Fibroblast of skin of left quadriceps (primary cell): Measurements from ENCODE around the gene ATF7.
"Not testable (repeated sequence)": the region's sequence is repeated elsewhere in the genome, so short reads cannot be mapped to it uniquely, and the experiment has no call there.

Source experiments
- DNase-seq, 2 experiments: peaks; one replicate each; pipeline ENCODE4 v3.0.0-alpha.2; 2013; ENCODE audit warnings: low read depth in 2 of 2

ATF7 gene

DNA sequence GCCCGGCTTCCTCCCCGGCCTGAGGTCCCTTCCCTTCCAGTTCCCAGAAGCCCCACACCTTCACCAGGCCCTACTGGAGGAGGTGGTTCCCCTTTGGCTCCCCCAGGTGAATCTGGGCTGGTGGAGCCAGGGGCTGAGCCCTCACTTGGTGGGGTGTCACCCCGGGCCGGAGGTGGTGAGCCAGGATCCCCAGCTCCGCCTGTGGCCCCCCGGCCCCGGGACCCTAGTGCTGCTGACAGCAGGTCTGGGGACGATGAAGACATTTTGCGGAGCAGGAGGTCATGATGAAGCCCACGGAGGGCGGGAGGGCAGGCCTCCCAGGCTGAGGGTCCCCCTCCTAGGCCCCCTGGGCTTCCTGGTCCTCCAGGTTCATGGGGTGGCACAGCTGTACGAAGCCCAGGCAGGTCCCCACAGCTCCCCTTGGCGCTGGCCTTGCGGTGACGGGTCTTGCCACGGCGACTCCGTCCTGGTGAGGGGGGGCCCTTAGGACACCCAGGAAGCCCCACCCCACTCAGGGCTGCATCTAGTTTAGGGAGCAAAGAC lies 143.5 kb downstream of the ATF7 start:
- DNase-seq, result no peak

DNA sequence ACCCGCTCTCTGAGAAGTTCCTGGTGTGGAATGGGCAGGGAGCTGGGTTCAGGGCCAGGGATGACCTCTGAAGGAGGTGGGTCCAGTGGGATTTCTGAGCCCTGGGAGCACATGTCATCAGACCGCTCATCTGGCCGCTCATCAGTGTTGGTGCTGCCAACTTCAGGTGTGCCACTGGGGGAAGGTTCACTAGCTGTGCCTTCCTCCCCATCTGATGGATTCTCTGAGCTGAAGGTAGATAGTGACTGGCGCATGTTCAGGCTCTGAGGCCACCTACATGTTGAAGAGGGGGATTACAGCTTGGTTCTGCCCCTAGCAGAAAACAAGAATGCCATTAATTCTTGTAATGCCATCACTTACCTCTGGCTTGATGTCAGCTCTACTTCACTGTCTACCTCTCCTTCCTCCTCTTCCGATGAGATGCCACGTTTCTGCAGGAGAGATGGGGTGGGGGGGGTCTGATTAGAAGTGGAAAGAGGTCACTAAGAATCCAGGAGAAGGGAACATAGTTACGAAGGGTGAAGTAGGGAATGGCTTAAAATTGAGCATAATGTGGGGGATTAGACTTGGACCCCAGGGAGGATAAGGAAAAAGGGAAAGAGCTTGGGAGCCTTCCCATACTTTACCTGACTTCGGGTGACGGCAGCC lies 144.1 kb downstream of the ATF7 start:
- no peak for DNase-seq

- DNase-seq, result not testable (repeated sequence)
Observed at GRCh38 chr12:53481458-53481857, 144.7 kb downstream of the ATF7 start.

DNA sequence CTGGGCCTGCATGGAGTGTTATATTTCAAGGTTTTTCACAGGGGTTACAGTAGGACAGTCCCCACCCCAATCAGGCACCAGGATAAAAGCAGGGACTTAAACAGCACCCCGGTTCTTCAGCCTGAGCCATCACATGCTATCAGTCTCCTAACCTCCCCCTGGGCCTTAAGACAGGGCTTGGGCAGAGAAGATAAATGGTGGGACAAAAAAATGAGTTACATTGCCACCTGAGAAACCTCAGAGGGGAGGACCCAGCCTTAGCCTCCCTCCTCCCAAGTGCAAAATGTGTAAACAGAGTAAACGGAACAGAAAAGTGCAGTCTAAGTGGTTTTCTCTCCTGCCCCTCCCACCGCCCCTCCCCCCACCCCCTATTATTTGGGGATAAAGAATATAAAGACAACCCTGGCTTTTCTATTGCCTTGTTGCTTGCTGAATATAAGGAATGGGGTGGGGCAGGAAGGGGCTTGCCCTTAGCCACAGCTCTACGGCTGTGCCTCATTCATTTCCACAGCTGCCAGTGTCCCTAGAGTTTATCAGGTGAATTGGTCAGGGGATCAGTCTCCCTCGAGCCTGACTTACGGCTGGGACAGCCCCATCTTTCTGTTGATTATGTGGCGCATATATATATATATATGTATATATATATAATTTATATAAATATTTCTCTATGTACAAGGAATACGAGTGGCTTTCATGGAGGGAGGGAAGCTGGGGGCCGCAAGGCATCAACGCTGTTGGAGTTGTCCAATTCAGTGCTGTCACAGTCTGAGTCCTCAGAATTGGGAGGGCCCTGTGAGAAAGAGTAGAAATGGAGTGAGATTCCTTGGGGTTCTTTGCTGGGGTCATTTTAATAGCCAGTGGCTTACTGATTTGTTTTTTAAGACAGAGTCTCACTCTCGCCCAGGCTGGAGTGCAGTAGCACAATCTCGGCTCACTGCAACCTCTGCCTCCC lies 145.4 kb downstream of the ATF7 start:
- DNase-seq, result no peak

- no peak for DNase-seq
Observed at GRCh38 chr12:53479331-53479730, 146.9 kb downstream of the ATF7 start.

DNA sequence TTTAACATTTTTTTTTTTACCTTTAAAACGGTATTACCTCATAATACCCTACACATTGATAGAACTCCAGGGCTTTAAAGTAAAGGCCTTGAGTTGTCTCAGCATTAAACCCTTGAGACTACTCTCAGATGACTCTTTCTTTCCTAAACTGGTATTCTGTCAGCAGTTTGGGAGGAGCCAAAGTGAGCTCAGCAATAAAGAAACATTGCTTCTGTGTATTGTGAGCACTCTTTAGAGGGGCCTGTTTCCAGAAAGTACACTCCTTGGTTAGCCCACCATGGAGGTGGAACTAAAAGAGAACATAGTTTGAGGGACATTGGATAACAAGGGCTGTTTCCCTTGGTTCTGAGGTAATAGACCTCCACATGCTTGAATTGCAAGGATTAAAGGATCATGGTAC lies 147.3 kb downstream of the ATF7 start:
- no peak for DNase-seq

- no peak for DNase-seq
Observed at GRCh38 chr12:53476769-53477209, 149.4 kb downstream of the ATF7 start.

DNA sequence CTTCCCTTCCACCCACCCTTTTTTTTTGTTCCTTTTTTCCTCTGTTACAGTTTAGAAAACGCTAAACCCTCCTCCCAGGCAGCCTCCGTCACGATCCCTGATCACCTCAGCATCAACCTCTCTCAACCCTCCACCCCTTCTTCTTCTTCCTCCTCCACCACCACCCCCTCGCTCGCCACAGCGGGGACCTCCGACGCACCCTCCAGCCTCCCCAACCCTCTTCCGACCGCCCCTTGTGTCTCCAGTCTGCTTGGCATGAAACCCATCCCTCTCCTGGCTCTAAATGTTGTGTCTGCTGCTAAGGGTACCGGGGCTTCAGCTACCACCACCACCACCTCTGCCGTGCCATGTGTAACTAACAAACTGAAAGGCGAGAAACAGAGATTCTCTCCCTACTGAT lies 151.4 kb downstream of the ATF7 start:
- no peak for DNase-seq

GRCh38 chr12:53474077-53474476 lies 152.1 kb downstream of the ATF7 start:
- DNase-seq, result no peak

DNA sequence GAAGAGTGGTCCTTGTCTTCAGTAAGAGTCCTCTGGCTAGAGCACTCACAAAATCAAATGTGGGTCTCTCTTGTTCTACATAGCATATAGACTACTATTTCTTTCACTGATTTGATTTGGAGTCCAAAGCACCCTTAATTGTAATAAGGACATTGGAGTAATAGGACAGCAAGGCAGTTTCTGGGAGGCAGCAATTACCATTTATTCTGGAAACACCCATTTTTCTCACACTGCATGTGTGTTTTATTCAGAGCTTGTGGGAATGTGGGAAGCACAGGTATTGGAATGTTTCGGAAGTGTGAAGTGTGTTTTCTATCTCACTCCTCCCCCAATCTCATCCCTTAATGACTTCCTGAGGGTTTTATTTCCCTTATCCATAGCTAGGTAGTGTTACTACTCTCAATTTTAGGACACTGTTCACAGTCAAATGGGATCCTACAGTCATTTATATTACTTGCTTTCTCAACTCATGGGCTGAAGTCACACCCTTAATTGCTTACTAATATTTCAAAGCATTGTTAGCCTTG lies 154.1 kb downstream of the ATF7 start:
- no peak for DNase-seq

- no peak for DNase-seq
Observed at GRCh38 chr12:53468282-53468681, 157.9 kb downstream of the ATF7 start.

GRCh38 chr12:53467880-53468279 lies 158.3 kb downstream of the ATF7 start:
- no peak for DNase-seq

DNA sequence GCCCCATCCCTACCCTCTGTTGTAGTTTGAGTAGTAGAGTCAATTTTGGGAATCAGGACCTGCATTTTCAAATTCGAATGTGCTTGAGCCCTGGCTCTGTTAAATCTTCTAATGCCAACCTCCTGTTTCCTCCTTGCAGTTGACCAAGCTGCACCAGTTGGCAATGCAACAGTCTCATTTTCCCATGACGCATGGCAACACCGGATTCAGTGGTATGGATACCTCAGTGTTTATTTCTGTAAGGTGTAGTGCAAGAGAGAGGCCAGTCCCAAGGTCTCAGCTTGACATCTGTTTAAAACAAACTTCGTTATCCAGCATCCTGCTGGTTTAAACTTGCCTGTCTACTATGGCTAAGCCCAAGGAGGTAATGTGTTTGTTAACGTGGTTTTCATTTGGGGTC lies 159.1 kb downstream of the ATF7 start:
- no peak for DNase-seq

DNA sequence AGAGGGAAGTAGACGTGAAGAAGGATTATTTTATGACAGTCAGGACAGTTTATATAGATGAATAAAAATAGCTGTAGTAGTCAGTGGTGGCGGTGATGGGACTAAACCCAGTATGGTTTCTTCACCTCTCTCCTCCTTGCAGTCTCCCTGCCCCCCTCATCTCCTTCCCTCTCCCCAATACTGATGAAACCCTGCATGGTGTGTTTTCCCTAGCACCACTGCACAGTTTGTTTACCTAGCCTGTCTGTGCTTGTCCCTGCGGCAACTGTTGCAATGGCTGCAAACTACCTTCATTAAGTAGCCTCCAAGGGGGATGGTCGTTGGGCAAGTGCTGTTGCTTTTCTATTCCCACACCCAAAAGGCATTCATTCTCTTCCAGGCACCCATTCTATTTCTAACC lies 159.5 kb downstream of the ATF7 start:
- DNase-seq, result no peak

DNA sequence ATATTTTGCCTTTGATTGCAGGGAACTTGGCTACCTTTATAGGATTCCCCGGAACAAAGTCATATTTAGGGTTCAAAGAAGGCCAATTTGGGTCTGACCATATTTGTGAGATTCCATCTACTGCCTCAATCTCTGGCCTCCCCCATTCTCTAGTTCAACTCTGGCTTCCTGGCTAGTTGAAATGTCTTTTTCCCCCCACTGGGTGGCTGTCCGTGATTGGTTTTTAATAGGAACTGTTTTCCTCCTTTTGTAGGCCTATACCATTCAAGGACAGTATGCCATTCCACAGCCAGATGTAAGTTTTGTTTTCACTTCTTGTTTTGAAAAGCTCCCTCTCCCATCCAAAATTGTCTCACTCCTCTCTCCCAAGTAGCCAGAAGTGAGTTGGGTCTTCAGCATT lies 160.5 kb downstream of the ATF7 start:
- no peak for DNase-seq

DNA sequence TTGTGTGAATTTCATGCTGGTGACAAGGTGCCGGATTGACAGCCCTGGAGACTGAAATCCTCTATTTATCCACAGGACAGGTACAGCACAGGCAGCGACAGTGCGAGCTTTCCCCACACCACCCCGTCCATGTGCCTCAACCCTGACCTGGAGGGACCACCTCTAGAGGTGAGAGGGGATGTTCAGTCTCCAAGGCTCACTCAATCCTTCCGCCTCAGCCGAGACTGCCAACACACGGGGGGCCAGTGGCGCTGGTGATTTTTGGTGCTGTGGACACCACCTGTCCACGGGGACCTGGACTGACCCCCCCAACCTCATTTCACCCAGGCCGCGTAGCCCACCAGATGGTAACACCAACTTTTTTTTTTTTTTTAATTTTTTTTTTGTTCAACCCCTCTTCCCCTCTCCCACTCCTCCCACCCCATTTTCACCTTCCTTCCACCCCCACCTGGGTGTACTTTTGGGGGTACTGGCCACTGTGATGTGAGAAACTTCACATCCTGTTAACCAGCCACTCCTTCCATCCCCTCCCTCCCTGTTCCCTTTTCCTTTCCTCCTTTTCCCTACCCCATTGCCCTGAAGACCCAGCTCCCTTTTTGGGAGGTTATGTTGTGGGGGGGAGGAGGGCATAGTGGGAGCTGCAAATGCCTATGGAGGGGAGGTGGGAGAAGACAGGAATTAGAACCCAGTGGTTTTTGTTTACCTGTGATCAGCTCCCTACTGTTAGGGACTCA lies 161.3 kb downstream of the ATF7 start:
- DNase-seq, result no peak

DNA sequence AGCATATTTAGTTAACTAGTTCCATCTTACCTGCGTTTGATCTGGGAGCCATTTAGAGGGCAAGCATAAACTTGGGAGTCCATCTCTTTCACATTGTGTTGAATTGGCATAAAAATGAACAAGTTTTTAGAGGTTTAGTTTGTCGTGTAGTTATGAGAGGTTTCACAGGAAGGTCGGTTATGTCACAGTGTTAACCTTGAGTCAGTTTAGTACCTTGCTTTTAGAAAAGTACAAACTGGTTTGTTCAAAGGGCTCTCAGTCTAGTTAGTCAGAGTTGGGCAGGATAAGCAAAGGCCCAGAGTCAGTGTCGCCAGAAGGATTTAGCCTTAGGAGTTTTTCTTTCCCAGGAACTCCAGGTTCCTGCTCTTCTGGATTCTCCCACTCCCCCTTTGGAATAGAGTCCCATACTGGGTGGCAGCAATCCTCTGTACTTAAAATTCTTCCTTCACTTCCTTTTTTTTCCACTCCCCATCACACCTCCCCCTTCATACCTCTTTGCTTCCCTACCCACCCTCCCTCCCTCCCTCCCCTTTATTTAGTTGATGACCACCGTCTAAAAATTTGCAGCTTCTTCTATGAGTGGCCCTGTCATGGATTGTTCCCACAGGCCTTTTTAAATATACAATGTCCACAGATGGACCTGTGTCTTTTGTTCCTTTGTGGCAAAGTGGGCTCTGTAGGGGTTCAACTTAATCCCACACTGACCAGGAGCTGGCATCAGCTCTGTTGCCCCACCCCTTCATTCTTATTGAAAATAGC lies 162.2 kb downstream of the ATF7 start:
- DNase-seq, result no peak

- DNase-seq, result no peak
Observed at GRCh38 chr12:53462935-53463334, 163.2 kb downstream of the ATF7 start.

DNA sequence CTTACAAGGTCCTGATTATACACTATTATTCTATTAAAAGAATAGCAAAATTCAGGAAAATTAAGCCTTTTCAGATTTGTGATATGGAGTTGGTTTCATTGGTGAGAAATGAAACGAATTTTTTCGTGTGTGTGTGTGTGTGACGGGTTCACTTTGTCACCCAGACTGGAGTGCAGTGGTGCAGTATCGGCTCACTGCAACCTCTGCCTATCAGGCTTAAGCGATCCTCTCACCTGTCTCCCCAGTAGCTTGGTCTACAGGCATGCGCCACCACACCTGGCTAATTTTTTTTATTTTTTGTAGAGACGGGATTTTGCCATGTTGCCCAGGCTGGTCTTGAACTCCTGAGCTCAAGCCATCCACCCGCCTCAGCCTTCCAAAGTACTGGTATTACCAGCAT lies 164.6 kb downstream of the ATF7 start:
- no peak for DNase-seq

GRCh38 chr12:53461059-53461458 lies 165.1 kb downstream of the ATF7 start:
- DNase-seq, result no peak

DNA sequence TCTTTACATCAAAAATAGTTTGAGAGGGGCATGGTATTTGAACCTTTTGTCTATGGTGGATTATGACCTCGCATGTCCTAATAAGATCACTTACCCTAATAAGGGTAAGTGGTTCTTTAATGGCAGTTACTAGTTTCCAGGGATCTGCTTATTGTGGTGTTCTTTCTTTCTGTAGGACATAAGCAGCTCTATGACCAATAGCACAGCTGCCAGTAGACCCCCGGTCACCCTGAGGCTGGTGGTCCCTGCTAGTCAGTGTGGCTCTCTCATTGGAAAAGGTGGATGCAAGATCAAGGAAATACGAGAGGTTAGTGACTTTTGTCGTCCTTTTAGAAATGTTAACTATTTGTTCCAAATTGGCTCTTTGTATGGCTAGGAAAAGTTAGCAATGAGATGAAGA lies 167.1 kb downstream of the ATF7 start:
- no peak for DNase-seq
